WTC11 (cell line): ENCODE measurements around the gene FGF14. TPM values are rescaled to one million over a fixed set of nuclear protein-coding genes. Genes with fewer than 3 reads are reported as not detected.

Experiments used
- ATAC-seq: fragments of 200-7000 bp; cut with Tn5 transposase; 2 replicates; pipeline ENCODE4 v1.10.0; 2021; ENCODE audit warnings: mild to moderate bottlenecking, moderate library complexity
- CTCF ChIA-PET: fragments of 300-600 bp; sonication (Branson Sonifier 250); formaldehyde crosslinking; loops from one replicate; lab custom pipeline; 2021; ENCODE audit warnings: antibody characterized with exemption; lab: Charles Lee
- POLR2A ChIA-PET: fragments of 350-600 bp; sonication (Branson Sonifier 250); formaldehyde crosslinking; loops from one replicate; lab custom pipeline; 2021; ENCODE audit warnings: antibody characterized with exemption; lab: Charles Lee
- DNase-seq: peaks from one replicate; pipeline ENCODE4 v3.0.0; 2021; ENCODE audit warnings: low spot score
- H3K27ac Mint-ChIP-seq: 2 replicates; pipeline ENCODE4 v1.8.0; 2021; ENCODE audit warnings: mixed read lengths
- H3K27me3 Mint-ChIP-seq: 2 replicates; pipeline ENCODE4 v1.8.0; 2021; ENCODE audit warnings: low read depth, mild to moderate bottlenecking, moderate library complexity, mixed read lengths
- H3K36me3 Mint-ChIP-seq: 2 replicates; pipeline ENCODE4 v1.8.0; 2021; ENCODE audit warnings: mixed read lengths
- H3K4me1 Mint-ChIP-seq: 2 replicates; pipeline ENCODE4 v1.8.0; 2022; ENCODE audit warnings: mixed read lengths
- H3K4me3 Mint-ChIP-seq: 2 replicates; pipeline ENCODE4 v1.8.0; 2021; ENCODE audit warnings: mild to moderate bottlenecking, moderate library complexity, mixed read lengths
- H3K9me3 Mint-ChIP-seq: 2 replicates; pipeline ENCODE4 v1.8.0; 2021; ENCODE audit warnings: mixed read lengths
- ELF4 ChIP-seq: sonication (generic); formaldehyde crosslinking; IDR thresholded peaks from 2 replicates; pipeline ENCODE4 v1.8.1; 2022; ENCODE audit warnings: low read depth, mild to moderate bottlenecking, moderate library complexity, missing genetic modification reagents
- ETV6 ChIP-seq: sonication (generic); formaldehyde crosslinking; IDR thresholded peaks from 2 replicates; pipeline ENCODE4 v1.8.1; 2022; ENCODE audit warnings: mild to moderate bottlenecking, missing genetic modification reagents
- FOXJ3 ChIP-seq: sonication (generic); formaldehyde crosslinking; IDR thresholded peaks from 2 replicates; pipeline ENCODE4 v1.9.0; 2021; ENCODE audit warnings: missing genetic modification reagents, mild to moderate bottlenecking, borderline replicate concordance
- GTF2I ChIP-seq: fragments of 250-450 bp; sonication (Bioruptor Pico); conservative IDR thresholded peaks from 2 replicates; pipeline ENCODE4 v1.4.0; 2021; ENCODE audit warnings: mild to moderate bottlenecking
- HMGA2 ChIP-seq: fragments of 250-450 bp; sonication (Bioruptor Pico); IDR thresholded peaks from 2 replicates; pipeline ENCODE4 v1.4.0; 2021; ENCODE audit warnings: mild to moderate bottlenecking, moderate library complexity
- NR1H2 ChIP-seq: sonication (generic); formaldehyde crosslinking; IDR thresholded peaks from 2 replicates; pipeline ENCODE4 v1.9.0; 2021; ENCODE audit warnings: mild to moderate bottlenecking, moderate library complexity, missing genetic modification reagents
- OVOL2 ChIP-seq: fragments of 250-450 bp; sonication (Bioruptor Pico); IDR thresholded peaks from 2 replicates; pipeline ENCODE4 v1.9.0; 2021; ENCODE audit warnings: mild to moderate bottlenecking, borderline replicate concordance
- TCF7 ChIP-seq: sonication (generic); formaldehyde crosslinking; IDR thresholded peaks from 2 replicates; pipeline ENCODE4 v1.8.0; 2022; ENCODE audit warnings: mild to moderate bottlenecking, low read depth, missing genetic modification reagents, moderate library complexity
- ZBTB21 ChIP-seq: sonication (generic); formaldehyde crosslinking; IDR thresholded peaks from 2 replicates; pipeline ENCODE4 v1.8.1; 2023; ENCODE audit warnings: mild to moderate bottlenecking, missing genetic modification reagents, borderline replicate concordance
- ZNF317 ChIP-seq: sonication (generic); formaldehyde crosslinking; IDR thresholded peaks from 2 replicates; pipeline ENCODE4 v1.8.1; 2023; ENCODE audit warnings: low read depth, mild to moderate bottlenecking, moderate library complexity, missing genetic modification reagents, borderline replicate concordance
- total RNA-seq: library from RNA; stranded (reverse); gene quantifications from 3 replicates; pipeline ENCODE4 v1.2.3, GENCODE V29; 2021
- TF ChIP-seq, protein P1 (sequence below): sonication (generic); formaldehyde crosslinking; conservative IDR thresholded peaks from 2 replicates; pipeline ENCODE4 v1.8.1; 2023; ENCODE audit warnings: mild to moderate bottlenecking, low read depth, missing genetic modification reagents, moderate library complexity
- TF ChIP-seq, protein P2 (sequence below): sonication (generic); formaldehyde crosslinking; IDR thresholded peaks from 2 replicates; pipeline ENCODE4 v1.8.1; 2023; ENCODE audit warnings: mild to moderate bottlenecking, missing genetic modification reagents
- TF ChIP-seq, protein P3 (sequence below): sonication (generic); formaldehyde crosslinking; IDR thresholded peaks from 2 replicates; pipeline ENCODE4 v1.8.1; 2023; ENCODE audit warnings: mild to moderate bottlenecking, missing genetic modification reagents, moderate library complexity
- TF ChIP-seq, protein P4 (sequence below): sonication (generic); formaldehyde crosslinking; IDR thresholded peaks from 2 replicates; pipeline ENCODE4 v1.8.1; 2022; ENCODE audit warnings: missing genetic modification reagents, borderline replicate concordance
- TF ChIP-seq, protein P5 (sequence below): sonication (generic); formaldehyde crosslinking; IDR thresholded peaks from 2 replicates; pipeline ENCODE4 v1.8.1; 2023; ENCODE audit warnings: mild to moderate bottlenecking, moderate library complexity, missing genetic modification reagents
- TF ChIP-seq, protein P6 (sequence below): fragments of 250-450 bp; sonication (Bioruptor Pico); conservative IDR thresholded peaks from 2 replicates; pipeline ENCODE4 v1.9.0; 2021; ENCODE audit warnings: mild to moderate bottlenecking
- TF ChIP-seq, protein P7 (sequence below): sonication (generic); formaldehyde crosslinking; IDR thresholded peaks from 2 replicates; pipeline ENCODE4 v1.8.1; 2023; ENCODE audit warnings: mild to moderate bottlenecking, missing genetic modification reagents, moderate library complexity

Gene FGF14
- total RNA-seq, 1 experiment from 2014 or later = 0.28 TPM

DNA sequence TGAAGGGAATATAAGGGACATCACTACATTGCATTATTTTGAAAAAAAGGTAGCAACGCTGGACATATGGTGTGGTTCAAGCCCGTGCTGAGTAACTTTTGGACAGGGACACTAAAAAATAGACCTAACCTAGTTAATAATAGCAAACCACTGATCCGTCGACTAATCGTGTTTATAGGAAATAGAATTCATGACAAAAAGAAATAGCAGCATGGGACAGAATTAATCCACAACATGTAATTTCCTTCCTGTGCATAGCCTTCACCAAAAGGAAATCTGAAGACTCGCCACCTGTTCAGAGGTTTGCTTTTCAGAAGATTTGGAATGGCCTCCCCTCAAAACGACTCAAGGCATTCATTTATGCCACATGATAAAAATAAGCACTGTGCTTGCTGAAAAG, 128.7 kb downstream of the FGF14 start (continued):
- TF ChIP-seq, protein P1, sequence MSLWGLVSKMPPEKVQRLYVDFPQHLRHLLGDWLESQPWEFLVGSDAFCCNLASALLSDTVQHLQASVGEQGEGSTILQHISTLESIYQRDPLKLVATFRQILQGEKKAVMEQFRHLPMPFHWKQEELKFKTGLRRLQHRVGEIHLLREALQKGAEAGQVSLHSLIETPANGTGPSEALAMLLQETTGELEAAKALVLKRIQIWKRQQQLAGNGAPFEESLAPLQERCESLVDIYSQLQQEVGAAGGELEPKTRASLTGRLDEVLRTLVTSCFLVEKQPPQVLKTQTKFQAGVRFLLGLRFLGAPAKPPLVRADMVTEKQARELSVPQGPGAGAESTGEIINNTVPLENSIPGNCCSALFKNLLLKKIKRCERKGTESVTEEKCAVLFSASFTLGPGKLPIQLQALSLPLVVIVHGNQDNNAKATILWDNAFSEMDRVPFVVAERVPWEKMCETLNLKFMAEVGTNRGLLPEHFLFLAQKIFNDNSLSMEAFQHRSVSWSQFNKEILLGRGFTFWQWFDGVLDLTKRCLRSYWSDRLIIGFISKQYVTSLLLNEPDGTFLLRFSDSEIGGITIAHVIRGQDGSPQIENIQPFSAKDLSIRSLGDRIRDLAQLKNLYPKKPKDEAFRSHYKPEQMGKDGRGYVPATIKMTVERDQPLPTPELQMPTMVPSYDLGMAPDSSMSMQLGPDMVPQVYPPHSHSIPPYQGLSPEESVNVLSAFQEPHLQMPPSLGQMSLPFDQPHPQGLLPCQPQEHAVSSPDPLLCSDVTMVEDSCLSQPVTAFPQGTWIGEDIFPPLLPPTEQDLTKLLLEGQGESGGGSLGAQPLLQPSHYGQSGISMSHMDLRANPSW (CRISPR knock-in tag) = no peak
- TF ChIP-seq ETV6 (CRISPR knock-in tag) = no peak
- TF ChIP-seq, protein P2, sequence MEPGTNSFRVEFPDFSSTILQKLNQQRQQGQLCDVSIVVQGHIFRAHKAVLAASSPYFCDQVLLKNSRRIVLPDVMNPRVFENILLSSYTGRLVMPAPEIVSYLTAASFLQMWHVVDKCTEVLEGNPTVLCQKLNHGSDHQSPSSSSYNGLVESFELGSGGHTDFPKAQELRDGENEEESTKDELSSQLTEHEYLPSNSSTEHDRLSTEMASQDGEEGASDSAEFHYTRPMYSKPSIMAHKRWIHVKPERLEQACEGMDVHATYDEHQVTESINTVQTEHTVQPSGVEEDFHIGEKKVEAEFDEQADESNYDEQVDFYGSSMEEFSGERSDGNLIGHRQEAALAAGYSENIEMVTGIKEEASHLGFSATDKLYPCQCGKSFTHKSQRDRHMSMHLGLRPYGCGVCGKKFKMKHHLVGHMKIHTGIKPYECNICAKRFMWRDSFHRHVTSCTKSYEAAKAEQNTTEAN (CRISPR knock-in tag) = no peak
- TF ChIP-seq FOXJ3 (CRISPR knock-in tag) = no peak
- TF ChIP-seq, protein P3, sequence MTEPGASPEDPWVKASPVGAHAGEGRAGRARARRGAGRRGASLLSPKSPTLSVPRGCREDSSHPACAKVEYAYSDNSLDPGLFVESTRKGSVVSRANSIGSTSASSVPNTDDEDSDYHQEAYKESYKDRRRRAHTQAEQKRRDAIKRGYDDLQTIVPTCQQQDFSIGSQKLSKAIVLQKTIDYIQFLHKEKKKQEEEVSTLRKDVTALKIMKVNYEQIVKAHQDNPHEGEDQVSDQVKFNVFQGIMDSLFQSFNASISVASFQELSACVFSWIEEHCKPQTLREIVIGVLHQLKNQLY (CRISPR knock-in tag) = no peak
- TF ChIP-seq ZNF317 (CRISPR knock-in tag) = no peak
- no peak for TF ChIP-seq ZBTB21
- TF ChIP-seq GTF2I = no peak
- no peak for TF ChIP-seq NR1H2
- TF ChIP-seq ELF4 (CRISPR knock-in tag) = no peak
- TF ChIP-seq, protein P4, sequence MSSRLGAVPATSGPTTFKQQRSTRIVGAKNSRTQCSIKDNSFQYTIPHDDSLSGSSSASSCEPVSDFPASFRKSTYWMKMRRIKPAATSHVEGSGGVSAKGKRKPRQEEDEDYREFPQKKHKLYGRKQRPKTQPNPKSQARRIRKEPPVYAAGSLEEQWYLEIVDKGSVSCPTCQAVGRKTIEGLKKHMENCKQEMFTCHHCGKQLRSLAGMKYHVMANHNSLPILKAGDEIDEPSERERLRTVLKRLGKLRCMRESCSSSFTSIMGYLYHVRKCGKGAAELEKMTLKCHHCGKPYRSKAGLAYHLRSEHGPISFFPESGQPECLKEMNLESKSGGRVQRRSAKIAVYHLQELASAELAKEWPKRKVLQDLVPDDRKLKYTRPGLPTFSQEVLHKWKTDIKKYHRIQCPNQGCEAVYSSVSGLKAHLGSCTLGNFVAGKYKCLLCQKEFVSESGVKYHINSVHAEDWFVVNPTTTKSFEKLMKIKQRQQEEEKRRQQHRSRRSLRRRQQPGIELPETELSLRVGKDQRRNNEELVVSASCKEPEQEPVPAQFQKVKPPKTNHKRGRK (CRISPR knock-in tag) = no peak
- TF ChIP-seq, protein P5, sequence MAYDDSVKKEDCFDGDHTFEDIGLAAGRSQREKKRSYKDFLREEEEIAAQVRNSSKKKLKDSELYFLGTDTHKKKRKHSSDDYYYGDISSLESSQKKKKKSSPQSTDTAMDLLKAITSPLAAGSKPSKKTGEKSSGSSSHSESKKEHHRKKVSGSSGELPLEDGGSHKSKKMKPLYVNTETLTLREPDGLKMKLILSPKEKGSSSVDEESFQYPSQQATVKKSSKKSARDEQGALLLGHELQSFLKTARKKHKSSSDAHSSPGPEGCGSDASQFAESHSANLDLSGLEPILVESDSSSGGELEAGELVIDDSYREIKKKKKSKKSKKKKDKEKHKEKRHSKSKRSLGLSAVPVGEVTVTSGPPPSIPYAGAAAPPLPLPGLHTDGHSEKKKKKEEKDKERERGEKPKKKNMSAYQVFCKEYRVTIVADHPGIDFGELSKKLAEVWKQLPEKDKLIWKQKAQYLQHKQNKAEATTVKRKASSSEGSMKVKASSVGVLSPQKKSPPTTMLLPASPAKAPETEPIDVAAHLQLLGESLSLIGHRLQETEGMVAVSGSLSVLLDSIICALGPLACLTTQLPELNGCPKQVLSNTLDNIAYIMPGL = no peak
- TF ChIP-seq TCF7 (CRISPR knock-in tag) = no peak
- TF ChIP-seq, protein P6, sequence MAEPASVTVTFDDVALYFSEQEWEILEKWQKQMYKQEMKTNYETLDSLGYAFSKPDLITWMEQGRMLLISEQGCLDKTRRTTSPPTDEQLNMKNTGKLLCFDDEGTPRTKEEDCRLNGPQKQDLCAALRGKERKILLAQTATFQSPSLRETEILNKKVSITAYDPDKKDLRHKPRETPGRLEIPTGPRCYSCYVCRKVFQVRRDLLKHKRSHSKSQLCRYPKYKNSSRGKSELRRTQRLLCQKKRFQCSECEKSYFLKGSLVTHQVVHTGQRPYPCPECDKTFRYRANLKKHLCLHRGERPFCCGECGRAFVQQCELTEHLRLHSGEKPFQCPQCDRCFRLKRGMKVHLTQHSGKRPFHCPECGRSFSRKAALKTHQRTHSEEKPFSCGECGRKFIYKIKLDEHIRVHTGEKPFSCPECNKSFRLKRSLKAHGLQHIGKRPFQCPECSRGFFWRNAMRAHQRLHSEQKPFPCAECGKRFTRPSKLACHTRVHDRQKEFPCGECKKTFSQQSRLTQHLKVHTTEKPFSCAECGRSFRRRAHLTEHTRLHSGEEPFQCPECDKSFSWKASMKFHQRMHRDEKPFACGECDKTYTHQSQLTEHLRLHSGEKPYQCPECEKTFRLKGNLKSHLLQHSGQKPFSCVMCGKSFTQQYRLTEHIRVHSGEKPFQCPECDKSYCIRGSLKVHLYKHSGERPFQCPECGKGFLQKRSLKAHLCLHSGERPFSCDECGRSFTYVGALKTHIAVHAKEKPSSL (CRISPR knock-in tag) = no peak
- no peak for TF ChIP-seq HMGA2 (CRISPR knock-in tag)

DNA sequence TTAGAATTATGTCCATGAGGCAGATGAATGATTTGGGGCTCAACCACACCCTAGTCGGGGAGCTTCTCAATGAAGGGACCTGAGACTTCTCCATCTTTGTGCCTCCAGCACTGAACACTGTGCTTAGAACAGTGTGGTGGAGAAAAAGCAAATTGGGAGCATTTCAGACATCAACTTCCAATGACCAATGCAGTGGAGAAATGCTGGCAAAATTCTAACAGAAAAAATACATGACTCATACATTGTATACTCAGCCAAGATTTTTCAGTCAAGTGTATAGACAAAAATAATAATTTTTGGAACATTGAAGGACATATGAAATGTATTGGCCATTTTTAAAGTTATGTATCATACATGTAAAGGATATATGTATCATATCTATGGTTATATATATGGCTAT, 134.7 kb downstream of the FGF14 start:
- H3K27ac Mint-ChIP-seq = no peak overlapping the region
- DNase-seq (no peak), ATAC-seq (no peak)
- H3K36me3 Mint-ChIP-seq = no peaks in the 10 kb centered on the region
- H3K9me3 Mint-ChIP-seq = peaks cover 5% of the 10 kb centered on the region; the same call in 1 of the 2 replicates
- no peaks in the 10 kb centered on the region for H3K27me3 Mint-ChIP-seq
- CTCF ChIA-PET = no interaction called here
- H3K4me1 Mint-ChIP-seq = no peaks in the 10 kb centered on the region
- H3K4me3 Mint-ChIP-seq = no peak overlapping the region
- POLR2A ChIA-PET = no interaction called here
- TF ChIP-seq, protein P7, sequence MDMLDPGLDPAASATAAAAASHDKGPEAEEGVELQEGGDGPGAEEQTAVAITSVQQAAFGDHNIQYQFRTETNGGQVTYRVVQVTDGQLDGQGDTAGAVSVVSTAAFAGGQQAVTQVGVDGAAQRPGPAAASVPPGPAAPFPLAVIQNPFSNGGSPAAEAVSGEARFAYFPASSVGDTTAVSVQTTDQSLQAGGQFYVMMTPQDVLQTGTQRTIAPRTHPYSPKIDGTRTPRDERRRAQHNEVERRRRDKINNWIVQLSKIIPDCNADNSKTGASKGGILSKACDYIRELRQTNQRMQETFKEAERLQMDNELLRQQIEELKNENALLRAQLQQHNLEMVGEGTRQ (CRISPR knock-in tag) = no peak
- TF ChIP-seq OVOL2 = no peak
